Central memory CD8-positive, alpha-beta T cell (primary cell): ENCODE measurements around the gene MYADML2.

Source experiments
- ATAC-seq: fragments of 150-1000 bp; cut with Tn5 transposase; replicated peaks from 2 replicates; pipeline ENCODE4 v1.10.0; 2022; ENCODE audit warnings: mild to moderate bottlenecking, moderate FRiP score, moderate number of reproducible peaks; ENCODE audit not compliant: poor library complexity, severe bottlenecking; ENCODE audit errors: extremely low read depth
- DNase-seq, 2 donors: peaks; one replicate each; pipeline ENCODE4 v3.0.0; 2021; ENCODE audit warnings: low spot score in 2 of 2
- H3K27ac Mint-ChIP-seq: one replicate; pipeline ENCODE4 v1.8.0; 2022; ENCODE audit warnings: low read depth, mild to moderate bottlenecking, moderate library complexity, mixed read lengths
- H3K27me3 Mint-ChIP-seq: one replicate; pipeline ENCODE4 v1.8.0; 2022; ENCODE audit warnings: mixed read lengths
- H3K36me3 Mint-ChIP-seq: one replicate; pipeline ENCODE4 v1.8.0; 2022; ENCODE audit warnings: mild to moderate bottlenecking, moderate library complexity, mixed read lengths; ENCODE audit not compliant: insufficient read depth
- H3K4me1 Mint-ChIP-seq: one replicate; pipeline ENCODE4 v1.8.0; 2022; ENCODE audit warnings: mixed read lengths
- H3K4me3 Mint-ChIP-seq: one replicate; pipeline ENCODE4 v1.8.0; 2022; ENCODE audit warnings: mild to moderate bottlenecking, moderate library complexity, mixed read lengths
- H3K9me3 Mint-ChIP-seq: one replicate; pipeline ENCODE4 v1.8.0; 2022; ENCODE audit warnings: mixed read lengths

MYADML2 gene

DNA sequence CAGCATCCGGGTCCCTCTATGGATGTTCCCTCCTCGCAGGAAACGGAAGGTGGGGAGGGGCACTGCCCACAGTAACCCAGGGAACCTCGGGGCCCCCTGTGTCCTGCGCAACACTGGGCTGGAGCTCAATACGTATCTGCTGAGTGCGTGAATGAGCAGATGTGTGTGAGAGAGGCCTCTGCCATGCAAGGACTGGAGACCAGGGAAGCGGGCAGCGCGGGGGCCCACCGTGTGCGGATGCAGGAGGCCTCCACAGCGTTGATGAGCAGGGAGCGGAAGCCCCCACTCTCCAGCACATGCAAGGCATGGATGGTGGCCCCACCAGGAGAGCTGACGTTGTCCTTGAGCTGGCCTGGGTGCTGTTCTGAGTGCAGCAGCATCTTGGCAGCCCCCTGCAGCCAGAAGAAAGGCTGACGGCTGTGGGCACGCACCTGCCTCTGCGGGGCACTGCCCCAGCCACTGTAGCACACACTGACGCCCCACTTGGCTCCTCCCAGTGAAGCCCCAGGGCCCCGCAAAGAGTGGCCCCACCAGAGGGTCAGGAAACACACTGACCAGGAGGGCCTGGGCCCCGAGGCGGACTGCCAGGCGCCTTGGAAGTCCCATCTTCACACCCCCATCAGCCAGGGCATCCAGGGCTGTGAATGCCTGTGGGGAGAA is 12.8 kb downstream of the MYADML2 start:
- ATAC-seq (no peak), DNase-seq (no peak)
- no peak overlapping the region for H3K4me3 Mint-ChIP-seq
- H3K4me1 Mint-ChIP-seq = peaks cover 12% of the 10 kb centered on the region
- no peaks in the 10 kb centered on the region for H3K9me3 Mint-ChIP-seq
- H3K27ac Mint-ChIP-seq = peak overlapping the region; percentile 60
- H3K36me3 Mint-ChIP-seq = peaks cover 1% of the 10 kb centered on the region
- peaks cover 45% of the 10 kb centered on the region for H3K27me3 Mint-ChIP-seq

DNA sequence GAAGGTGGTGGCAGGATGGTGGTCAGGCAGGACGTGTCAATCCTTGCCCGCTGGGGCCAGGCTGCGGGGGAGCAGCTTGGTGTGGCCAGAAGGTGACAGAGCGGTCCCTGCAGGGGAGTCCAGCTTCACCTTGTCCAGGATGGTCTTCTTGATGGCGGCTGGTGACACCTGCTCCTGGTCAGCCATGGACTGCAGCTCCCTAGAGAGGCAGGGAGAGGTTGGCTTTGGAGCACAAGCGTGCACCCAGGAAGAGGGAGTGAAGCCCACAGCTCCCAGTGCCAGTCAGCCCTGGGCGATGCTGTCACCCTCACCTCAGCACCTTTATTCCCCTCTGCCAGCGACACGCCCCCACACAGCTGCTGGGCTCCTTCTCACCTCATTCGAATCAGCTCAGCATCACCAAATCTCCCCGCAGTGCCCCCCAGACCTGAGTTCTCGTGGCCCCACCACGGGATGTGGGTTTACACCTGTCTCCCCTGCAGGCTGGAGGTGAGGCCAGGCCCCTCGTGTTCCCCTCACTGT is 13.8 kb downstream of the MYADML2 start:
- H3K27ac Mint-ChIP-seq = peak overlapping the region; percentile 60
- DNase-seq (no peak), ATAC-seq (no peak)
- peaks cover 1% of the 10 kb centered on the region for H3K36me3 Mint-ChIP-seq
- no peak overlapping the region for H3K4me3 Mint-ChIP-seq
- no peaks in the 10 kb centered on the region for H3K9me3 Mint-ChIP-seq
- H3K27me3 Mint-ChIP-seq = peaks cover 45% of the 10 kb centered on the region
- H3K4me1 Mint-ChIP-seq = peaks cover 12% of the 10 kb centered on the region

DNA sequence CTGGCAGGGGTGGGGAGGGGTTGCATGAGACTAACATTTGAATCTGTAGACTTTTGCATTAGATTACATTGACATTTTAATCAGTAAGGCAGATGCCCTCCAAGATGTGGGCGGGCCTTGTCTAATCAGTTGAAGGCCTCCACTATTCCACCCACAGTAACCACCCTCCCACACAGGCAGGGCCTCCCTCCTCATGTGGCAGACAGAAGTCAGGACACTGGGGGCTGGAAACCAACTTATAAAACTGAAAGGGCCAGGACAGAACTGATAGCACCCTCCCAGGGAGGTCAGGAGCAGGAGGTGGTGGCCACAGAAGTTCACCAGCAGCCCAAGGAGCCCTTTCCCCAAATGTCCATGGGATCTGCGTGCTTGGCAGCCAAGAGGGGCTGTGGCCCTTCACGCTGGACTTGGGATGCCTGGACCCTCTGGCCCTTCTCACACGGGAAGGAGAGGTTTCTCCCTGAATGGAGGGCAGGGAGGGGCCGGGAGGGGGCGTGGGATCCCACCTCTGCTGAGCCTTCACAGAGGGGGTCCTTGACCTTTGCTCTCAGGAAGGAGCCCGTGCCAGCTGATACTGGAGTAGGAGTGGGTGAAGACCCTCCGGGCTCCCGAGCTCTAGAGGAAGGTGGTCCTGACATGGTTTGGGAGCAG is 14.6 kb downstream of the MYADML2 start:
- DNase-seq (no peak), ATAC-seq (no peak)
- no peak overlapping the region for H3K27ac Mint-ChIP-seq
- H3K4me1 Mint-ChIP-seq = peaks cover 8% of the 10 kb centered on the region
- H3K9me3 Mint-ChIP-seq = no peaks in the 10 kb centered on the region
- peaks cover 45% of the 10 kb centered on the region for H3K27me3 Mint-ChIP-seq
- H3K36me3 Mint-ChIP-seq = peaks cover 2% of the 10 kb centered on the region
- H3K4me3 Mint-ChIP-seq = no peak overlapping the region

DNA sequence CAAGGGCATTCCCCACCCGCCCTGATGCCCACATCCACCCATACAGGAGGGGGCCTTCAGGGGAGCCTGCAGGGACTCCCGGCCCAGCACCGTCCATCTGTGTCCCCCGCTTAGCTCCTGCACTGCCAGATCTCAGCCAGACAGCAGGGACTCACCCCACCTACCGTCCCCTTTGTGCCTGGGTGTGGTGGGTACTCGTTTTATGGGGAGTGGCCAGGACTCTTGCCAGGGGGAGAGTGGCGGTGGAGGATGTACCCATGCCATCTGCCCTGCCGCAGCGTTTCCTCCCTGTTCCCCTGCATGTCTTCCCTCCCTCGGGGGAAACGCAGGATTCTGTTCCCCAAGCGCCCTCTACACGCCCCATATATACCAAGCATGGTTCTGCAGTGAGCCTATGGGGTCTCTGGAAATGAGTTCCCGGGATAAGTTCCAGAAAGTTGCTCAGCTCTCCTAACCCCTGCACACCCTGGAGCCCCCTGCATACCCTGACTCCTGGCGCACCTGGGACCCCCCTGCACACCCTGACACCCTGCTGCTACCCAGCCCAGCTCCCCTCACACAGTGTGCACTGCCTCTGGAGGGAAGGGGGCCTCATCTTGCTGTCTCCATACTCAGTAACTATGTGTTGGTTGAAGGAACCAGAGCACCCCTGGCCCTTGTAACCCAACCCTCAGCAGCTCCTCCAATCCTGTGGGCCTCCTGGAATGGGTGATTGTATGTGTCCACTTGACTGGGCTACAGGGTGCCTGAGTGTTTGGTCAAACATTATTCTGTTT is 15.3 kb downstream of the MYADML2 start:
- Mint-ChIP-seq H3K36me3 (peaks cover 2% of the 10 kb centered on the region), H3K4me1 (peaks cover 7% of the 10 kb centered on the region), H3K27ac (no peak overlapping the region), H3K27me3 (peaks cover 45% of the 10 kb centered on the region), H3K9me3 (no peaks in the 10 kb centered on the region), H3K4me3 (no peak overlapping the region)
- no peak for ATAC-seq
- no peak for DNase-seq

DNA sequence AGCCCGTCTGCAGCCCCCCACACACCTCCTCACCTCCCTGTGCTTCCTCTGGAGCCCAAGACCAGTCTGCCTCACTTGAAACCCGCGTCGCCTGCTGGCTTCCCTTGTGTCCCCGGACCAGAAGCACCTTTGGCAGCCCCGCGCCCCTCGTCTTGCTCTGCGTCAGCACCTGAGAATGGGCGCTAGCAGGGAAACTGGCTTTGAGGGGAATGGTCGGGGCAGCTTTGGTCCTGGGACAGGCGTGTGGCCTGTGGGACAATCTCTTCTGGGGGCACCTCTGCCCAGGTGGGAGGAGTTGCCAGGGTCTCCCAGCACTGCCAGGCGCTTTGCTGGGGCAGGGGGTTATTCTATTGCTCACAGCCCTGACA is 15.9 kb downstream of the MYADML2 start:
- no peaks in the 10 kb centered on the region for H3K9me3 Mint-ChIP-seq
- no peak overlapping the region for H3K27ac Mint-ChIP-seq
- peaks cover 6% of the 10 kb centered on the region for H3K36me3 Mint-ChIP-seq
- peaks cover 13% of the 10 kb centered on the region for H3K4me1 Mint-ChIP-seq
- ATAC-seq (no peak), DNase-seq (no peak)
- no peak overlapping the region for H3K4me3 Mint-ChIP-seq
- peaks cover 45% of the 10 kb centered on the region for H3K27me3 Mint-ChIP-seq

DNA sequence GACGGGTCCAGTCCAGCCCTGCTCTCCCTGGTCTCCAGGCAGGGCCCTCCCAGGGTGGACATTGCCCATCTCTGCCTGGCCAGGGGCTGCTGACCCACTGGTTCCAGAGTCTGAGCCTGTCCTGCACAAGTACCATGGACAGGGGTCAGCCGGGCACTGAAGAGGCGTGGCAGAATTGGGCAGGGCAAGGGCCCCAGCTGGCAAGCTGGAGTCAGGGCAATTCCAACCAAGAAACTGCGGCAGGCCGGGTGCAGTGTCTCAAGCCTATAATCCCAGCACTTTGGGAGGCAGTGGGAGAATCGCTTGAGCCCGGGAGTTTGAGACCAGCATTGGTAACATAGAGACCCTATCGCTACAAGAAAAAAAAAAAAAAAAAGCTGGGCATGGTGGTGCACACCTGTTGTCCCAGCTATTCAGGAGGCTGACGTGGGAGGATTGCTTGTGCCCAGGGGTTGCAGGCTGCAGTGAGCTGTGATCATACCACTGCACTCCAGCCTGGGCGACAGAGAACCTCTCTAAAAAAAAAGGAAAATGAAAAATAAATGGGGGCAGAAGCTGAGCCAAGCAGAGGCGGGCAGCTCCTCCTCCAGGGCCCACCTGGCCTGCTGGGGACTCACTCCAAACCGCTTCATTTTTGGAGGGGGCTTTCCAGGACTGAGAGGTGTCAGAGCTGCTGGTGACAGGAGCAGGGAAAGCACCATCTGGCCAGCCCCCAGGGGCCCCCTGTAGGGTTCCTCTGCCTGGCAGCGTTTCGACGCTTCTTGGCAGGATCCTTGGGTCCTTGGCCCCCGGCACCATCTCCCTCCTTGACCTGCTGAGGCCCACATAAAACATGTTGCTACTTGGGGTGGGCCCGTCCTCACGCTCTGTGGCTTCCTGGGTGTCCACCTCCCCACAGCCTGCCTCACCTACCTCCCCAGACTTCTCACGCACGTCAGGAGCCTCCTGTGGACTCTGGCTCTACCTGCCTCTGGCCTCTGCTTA is 16.6 kb downstream of the MYADML2 start:
- DNase-seq = no peak
- H3K27me3 Mint-ChIP-seq = peaks cover 45% of the 10 kb centered on the region
- H3K4me1 Mint-ChIP-seq = peaks cover 16% of the 10 kb centered on the region
- H3K36me3 Mint-ChIP-seq = peaks cover 6% of the 10 kb centered on the region
- no peak for ATAC-seq
- H3K27ac Mint-ChIP-seq = no peak overlapping the region
- no peak overlapping the region for H3K4me3 Mint-ChIP-seq
- no peaks in the 10 kb centered on the region for H3K9me3 Mint-ChIP-seq

DNA sequence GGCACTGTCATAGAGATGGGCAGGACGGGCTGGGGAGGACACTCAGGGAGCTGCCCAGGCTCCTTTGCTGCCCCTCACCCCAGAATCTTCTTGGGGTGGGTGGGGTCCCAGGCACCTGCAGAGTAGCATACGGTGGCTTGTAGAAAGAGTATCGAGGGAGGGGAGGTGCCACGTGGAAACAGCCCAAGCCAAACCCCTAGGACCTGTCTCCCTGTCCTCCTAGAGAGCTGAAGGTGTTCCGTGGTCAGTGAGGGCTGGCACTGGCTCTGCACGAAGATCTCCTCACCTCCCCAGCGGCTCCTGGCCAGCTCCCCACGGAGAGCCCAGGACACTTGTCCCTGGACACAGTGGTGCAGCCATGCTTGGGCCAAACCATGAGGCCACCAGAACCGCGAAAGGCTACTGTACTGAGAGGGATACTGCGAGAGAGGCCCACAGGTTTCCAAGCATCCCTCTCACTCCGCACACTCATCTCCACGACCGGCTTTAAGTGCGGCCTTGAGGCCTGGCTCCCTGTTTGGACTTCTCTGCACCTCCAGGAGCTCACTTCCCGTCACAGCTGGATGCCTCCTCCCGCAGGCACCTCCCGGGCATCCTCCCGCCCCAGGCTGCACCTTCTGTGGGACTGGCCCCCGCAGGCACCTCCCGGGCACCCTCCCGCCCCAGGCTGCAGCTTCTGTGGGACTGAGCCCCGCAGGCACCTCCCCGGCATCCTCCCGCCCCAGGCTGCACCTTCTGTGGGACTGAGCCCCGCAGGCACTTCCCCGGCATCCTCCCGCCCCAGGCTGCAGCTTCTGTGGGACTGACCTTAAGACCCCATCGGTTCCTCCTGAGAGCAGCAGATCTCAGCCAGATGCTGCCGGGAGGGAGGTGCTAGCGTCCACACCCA is 17.5 kb downstream of the MYADML2 start:
- Mint-ChIP-seq H3K27ac (no peak overlapping the region), H3K27me3 (peaks cover 45% of the 10 kb centered on the region), H3K9me3 (no peaks in the 10 kb centered on the region), H3K36me3 (peaks cover 6% of the 10 kb centered on the region), H3K4me1 (peaks cover 16% of the 10 kb centered on the region), H3K4me3 (peak overlapping the region; percentile 63)
- no peak for ATAC-seq
- DNase-seq = no peak

DNA sequence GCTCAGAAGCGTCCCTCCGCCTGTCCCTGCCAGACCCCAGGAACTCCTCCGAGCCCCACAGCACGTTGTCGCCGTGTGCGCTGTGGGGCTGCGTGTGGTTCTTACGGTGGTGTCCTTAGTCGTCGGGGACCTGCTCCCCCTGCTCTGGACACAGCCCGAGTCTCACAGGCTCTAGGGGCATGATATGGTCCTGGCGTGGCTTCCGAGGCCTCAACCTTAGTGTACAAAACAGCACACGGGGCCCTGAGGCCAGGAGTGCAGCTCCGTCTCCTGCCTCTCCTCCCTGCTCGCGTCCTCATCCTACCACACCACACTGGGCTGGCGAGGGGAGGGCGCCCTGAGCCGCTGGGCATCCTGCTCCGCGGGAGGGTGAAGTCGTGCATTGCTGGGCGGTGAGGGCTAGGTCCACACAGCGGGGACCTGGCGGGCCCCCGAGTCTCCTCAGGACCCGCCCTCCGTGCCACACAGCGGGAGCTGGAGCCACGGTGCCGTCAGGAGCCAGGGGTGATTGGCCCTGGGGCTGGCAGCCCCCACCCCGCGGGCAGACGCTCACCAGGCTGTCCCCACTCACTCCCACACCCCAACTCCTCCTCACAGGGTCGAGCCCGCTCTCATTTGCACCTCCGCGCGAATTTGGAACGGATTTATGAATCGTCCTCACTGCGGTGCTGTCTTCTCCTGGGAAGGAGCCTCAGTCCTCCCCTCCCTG is 18.3 kb downstream of the MYADML2 start:
- ATAC-seq = no peak
- peak overlapping the region; percentile 65 for H3K27ac Mint-ChIP-seq
- H3K4me3 Mint-ChIP-seq = peak overlapping the region; percentile 63
- H3K27me3 Mint-ChIP-seq = peaks cover 39% of the 10 kb centered on the region
- no peaks in the 10 kb centered on the region for H3K9me3 Mint-ChIP-seq
- H3K36me3 Mint-ChIP-seq = peaks cover 8% of the 10 kb centered on the region
- H3K4me1 Mint-ChIP-seq = peaks cover 13% of the 10 kb centered on the region
- DNase-seq = no peak

DNA sequence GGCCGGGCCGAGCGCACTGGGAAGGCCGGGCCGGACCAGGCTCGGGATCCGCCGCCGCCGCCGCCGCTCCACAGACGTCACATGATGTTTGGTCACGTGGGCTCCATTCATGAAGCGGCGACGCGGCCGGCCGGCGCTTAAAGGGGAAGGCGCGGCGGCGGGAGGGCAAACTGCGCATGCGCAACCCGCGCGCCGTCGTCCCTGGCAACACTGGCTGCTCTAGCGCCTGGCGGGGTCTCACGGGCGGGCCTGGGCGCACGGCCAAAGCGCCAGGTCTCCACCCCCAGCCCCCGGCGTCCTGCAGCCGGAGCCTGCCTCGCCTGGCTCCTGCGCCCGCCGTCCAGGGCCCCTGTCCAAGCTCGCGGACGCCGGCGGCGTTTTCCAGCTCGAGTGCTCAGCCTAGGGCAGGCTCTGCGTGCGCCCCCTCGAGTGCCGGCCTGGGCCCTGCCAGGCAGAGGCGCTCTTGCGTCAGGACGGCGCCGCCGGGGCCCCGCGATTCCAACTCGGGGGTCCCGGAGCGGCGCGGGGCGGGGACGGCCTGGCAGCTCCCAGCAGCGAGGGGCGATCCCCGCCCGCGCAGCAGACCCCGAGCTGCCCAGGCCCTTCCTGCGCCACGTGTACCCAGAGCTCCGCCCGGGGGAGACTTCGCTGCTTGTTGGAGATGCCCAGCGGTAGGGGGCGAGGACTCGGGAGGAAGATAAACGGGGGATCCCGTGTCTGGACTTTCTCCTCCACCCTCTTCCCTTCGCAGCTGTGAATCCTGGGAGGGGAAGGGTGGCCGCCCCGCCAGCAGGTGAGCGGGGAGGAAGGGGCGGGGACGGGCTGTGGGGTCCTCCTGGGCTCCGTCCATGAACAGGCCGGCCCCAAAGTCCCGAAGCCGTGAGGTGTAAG is 19.1 kb downstream of the MYADML2 start, which contains the start of gene MAFG:
MAFG (minus strand) TSS at position 83 of the 891 bp plus-strand sequence. CDS start 4,550 bp downstream, outside the sequence.
- H3K36me3 Mint-ChIP-seq = peaks cover 10% of the 10 kb centered on the region
- H3K4me3 Mint-ChIP-seq = peak within 1 kb of the TSS; percentile 77
- peaks cover 9% of the 10 kb centered on the region for H3K4me1 Mint-ChIP-seq
- peak within 1 kb of the TSS; percentile 76 for H3K27ac Mint-ChIP-seq
- DNase-seq (peak; percentile 81 to 85), ATAC-seq (peak; percentile 74)
- peaks cover 31% of the 10 kb centered on the region for H3K27me3 Mint-ChIP-seq
- H3K9me3 Mint-ChIP-seq = no peaks in the 10 kb centered on the region

DNA sequence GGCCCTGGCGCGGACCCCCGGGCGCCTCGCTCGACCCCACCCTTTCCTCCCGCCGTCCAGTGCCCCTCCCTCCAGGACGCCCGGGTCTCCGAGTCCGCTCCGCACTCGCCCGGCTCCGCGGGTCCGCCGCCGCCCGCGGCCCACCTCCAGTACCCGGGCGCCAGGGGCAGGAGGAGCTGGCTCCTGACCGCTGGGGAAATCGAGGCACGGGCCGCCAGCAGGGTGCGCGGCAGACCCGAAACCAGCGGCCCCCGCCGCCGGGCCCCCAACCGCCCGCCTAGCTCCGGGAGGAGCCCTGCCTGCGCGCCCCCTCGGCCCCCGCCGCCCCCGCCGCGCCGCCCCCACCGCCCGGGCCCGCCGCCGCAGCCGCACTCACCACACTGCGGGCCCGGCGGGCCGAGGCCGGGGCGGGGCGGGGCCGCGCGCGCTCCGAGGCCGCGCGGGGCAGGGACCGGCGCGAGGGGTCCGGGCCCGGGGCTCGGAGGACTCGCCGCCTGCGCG is 19.8 kb downstream of the MYADML2 start:
- Mint-ChIP-seq H3K27me3 (peaks cover 24% of the 10 kb centered on the region), H3K36me3 (peaks cover 15% of the 10 kb centered on the region), H3K9me3 (no peaks in the 10 kb centered on the region), H3K27ac (peak overlapping the region; percentile 76), H3K4me3 (peak overlapping the region; percentile 77), H3K4me1 (peaks cover 9% of the 10 kb centered on the region)
- DNase-seq = no peak
- ATAC-seq = peak; percentile 39
